Measurements from ENCODE around the gene ASB7. TPM values are rescaled to one million over a fixed set of nuclear protein-coding genes. Genes with fewer than 3 reads are reported as not detected.
"Not testable (repeated sequence)": the region's sequence is repeated elsewhere in the genome, so short reads cannot be mapped to it uniquely, and the experiment has no call there.

The ASB7 gene
- total and polyA plus RNA-seq, 2 experiments from 2014 or later = 4.1 to 13.9 TPM

GRCh38 chr15:100591163-100591562 lies 11.2 kb upstream of the ASB7 start:
- Histone ChIP-seq H3K36me3 (ENCODE audit: insufficient read depth) (peaks cover 28% of the 10 kb centered on the region), H3K79me2 (replicated peaks; ENCODE audit: insufficient read depth) (peaks cover 85% of the 10 kb centered on the region)
- H4K20me1 ChIP-seq (replicated peaks; ENCODE audit: insufficient read depth); DNase-seq (ENCODE audit: low spot score); ATAC-seq; H3K27ac ChIP-seq (ENCODE audit: low read depth); H3K4me3 Mint-ChIP-seq; H3K27ac Mint-ChIP-seq; H3F3A ChIP-seq (replicated peaks; ENCODE audit: low read depth); H3K4me2 ChIP-seq; H3K4me1 Mint-ChIP-seq; H2AFZ ChIP-seq; H3K9me2 ChIP-seq (ENCODE audit: insufficient read depth); H3K27me3 Mint-ChIP-seq (ENCODE audit: insufficient read depth, low read depth, poor library complexity); H3K4me1 ChIP-seq (ENCODE audit: insufficient read depth); H3K4me3 ChIP-seq; H3K27me3 ChIP-seq (ENCODE audit: insufficient read depth): not testable (repeated sequence)
- H3K36me3 Mint-ChIP-seq (ENCODE audit: low read depth) = peaks cover 50% of the 10 kb centered on the region
- peaks cover 58% of the 10 kb centered on the region for H3K9me3 Mint-ChIP-seq

GRCh38 chr15:100591835-100592234 lies 10.6 kb upstream of the ASB7 start:
- Histone ChIP-seq H3K9me2 (ENCODE audit: insufficient read depth) (no peaks in the 10 kb centered on the region), H3K27ac (ENCODE audit: low read depth) (no peak overlapping the region), H3K79me2 (replicated peaks; ENCODE audit: insufficient read depth) (peaks cover 88% of the 10 kb centered on the region), H2AFZ (no peak overlapping the region), H3K36me3 (ENCODE audit: insufficient read depth) (peaks cover 28% of the 10 kb centered on the region), H3K27me3 (ENCODE audit: insufficient read depth) (no peaks in the 10 kb centered on the region), H3K4me2 (no peak overlapping the region), H3K4me3 (no peak overlapping the region), H3F3A (replicated peaks; ENCODE audit: low read depth) (no peaks in the 10 kb centered on the region), H4K20me1 (replicated peaks; ENCODE audit: insufficient read depth) (peaks cover 10% of the 10 kb centered on the region), H3K4me1 (ENCODE audit: insufficient read depth) (no peaks in the 10 kb centered on the region)
- no peak for ATAC-seq
- no peak for DNase-seq (ENCODE audit: low spot score)
- Mint-ChIP-seq H3K9me3 (peaks cover 52% of the 10 kb centered on the region), H3K27me3 (ENCODE audit: insufficient read depth, low read depth, poor library complexity) (peaks cover 1% of the 10 kb centered on the region), H3K27ac (no peak overlapping the region), H3K36me3 (ENCODE audit: low read depth) (peaks cover 44% of the 10 kb centered on the region), H3K4me1 (no peaks in the 10 kb centered on the region), H3K4me3 (no peak overlapping the region)
- TF ChIP-seq CTCF (conservative IDR thresholded peaks at IDR 0.05; ENCODE audit: low read depth in 2 of 2) = no peak
- no peak for TF ChIP-seq ETS1 (IDR thresholded peaks at IDR 0.05)
- TF ChIP-seq CREB1 (CRISPR knock-in tag; IDR thresholded peaks at IDR 0.05; ENCODE audit: low read depth) = no peak
- TF ChIP-seq REST (IDR thresholded peaks at IDR 0.05; ENCODE audit: unreplicated experiment) = no peak
- TF ChIP-seq ZNF462 (CRISPR knock-in tag; IDR thresholded peaks at IDR 0.05) = no peak
- TF ChIP-seq ZNF114 (CRISPR knock-in tag; IDR thresholded peaks at IDR 0.05) = no peak
- no peak for TF ChIP-seq JUNB (IDR thresholded peaks at IDR 0.05; ENCODE audit: unreplicated experiment)
- TF ChIP-seq EZH2 (IDR thresholded peaks at IDR 0.05; ENCODE audit: low read depth, unreplicated experiment) = no peak
- TF ChIP-seq ZNF331 (CRISPR knock-in tag; IDR thresholded peaks at IDR 0.05; ENCODE audit: low read depth) = no peak
- no peak for TF ChIP-seq STAT1 (IDR thresholded peaks at IDR 0.05; ENCODE audit: unreplicated experiment)

All from GM23338 (cell line).